ENCODE measurements around the gene SNRPA1. TPM values are rescaled to one million over a fixed set of nuclear protein-coding genes. Genes with fewer than 3 reads are reported as not detected.

SNRPA1 gene
- total and polyA plus RNA-seq, 12 donors = 16.0 to 65.0 (median 30.0) TPM

DNA sequence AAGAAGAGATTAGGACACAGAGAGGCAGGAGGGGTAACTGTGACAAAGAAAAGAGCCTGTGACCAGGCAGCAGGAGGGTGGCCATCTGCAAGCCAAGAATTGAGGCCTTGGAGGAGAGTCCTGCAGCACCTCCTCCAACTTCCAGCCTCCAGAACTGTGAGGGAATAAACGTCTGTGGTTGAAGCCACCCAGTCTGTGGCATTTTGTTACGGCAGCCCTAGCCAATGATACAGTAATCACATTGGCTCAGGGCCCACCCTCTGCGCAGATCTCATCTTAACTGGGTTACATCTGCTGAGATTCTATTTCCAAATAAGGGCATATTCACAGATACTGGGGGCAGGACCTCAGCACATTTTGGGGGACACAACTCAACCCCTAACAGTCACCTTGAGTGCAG is 29.0 kb downstream of the SNRPA1 start:
- no peak overlapping the region for H3K27ac ChIP-seq
- H3K27me3 ChIP-seq = no peaks in the 10 kb centered on the region
- TF ChIP-seq POLR2A (IDR thresholded peaks at IDR 0.05) = no peak
- TF ChIP-seq, protein P1, sequence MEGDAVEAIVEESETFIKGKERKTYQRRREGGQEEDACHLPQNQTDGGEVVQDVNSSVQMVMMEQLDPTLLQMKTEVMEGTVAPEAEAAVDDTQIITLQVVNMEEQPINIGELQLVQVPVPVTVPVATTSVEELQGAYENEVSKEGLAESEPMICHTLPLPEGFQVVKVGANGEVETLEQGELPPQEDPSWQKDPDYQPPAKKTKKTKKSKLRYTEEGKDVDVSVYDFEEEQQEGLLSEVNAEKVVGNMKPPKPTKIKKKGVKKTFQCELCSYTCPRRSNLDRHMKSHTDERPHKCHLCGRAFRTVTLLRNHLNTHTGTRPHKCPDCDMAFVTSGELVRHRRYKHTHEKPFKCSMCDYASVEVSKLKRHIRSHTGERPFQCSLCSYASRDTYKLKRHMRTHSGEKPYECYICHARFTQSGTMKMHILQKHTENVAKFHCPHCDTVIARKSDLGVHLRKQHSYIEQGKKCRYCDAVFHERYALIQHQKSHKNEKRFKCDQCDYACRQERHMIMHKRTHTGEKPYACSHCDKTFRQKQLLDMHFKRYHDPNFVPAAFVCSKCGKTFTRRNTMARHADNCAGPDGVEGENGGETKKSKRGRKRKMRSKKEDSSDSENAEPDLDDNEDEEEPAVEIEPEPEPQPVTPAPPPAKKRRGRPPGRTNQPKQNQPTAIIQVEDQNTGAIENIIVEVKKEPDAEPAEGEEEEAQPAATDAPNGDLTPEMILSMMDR (IDR thresholded peaks at IDR 0.05) = no peak
- no peaks in the 10 kb centered on the region for H3K9me3 ChIP-seq (replicated peaks in 1 of 3)
- peak in 3 of 7 donors; percentile 28 to 67 (median 34) for DNase-seq
- H3K4me1 ChIP-seq (replicated peaks in 1 of 2) = no peaks in the 10 kb centered on the region
- no peak overlapping the region for H3K4me3 ChIP-seq
- WGBS, 4 donors = 41 to 80% (median 54%) methylated on average over 1 to 3 of the region's 3 CpGs
- peaks cover 0 to 18% of the 10 kb centered on the region in 2 donors for H3K36me3 ChIP-seq (replicated peaks in 1 of 2)
- intact Hi-C loops (cut with DNase I) = loop anchor here in 1 of 2 donors (10.0 kb wide), 1 partner anchor 151 kb away; no protein-coding TSS in a partner anchor

DNA sequence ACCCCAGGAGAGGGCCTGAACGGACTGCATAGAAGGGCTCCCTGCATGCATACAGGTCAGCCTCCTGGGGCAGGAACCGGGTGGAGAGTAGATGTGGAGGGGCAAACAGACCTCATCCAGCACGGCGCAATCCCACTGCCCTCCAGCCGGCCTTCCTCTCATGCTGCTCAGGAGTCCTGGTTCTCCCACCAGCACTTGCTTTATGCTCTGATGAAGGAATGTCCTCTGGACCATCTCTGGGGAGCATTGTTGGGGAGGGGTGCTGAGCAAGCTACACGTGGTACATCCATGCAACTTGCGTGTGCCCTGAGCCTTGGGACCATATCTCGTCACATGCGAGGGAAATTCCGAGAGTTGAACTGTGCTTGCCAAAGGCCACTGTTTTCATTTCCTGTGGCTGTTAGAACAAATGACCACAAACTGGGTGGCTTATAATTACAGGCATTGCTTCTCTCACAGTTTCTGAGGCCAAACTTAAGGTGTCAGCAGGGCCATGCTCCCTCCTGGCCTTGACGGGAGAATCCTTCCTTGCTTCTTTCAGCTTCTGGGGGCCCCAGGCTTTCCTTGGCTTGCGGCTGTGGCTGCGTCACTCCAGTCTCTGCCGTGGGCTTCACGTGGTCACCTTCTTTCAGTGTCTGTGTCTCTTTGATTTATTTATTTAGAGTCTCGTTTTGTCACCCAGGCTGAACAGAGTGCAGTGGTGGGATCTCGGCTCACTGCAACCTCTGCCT is 30.0 kb downstream of the SNRPA1 start:
- intact Hi-C loops (cut with DNase I) = loop anchor here in 1 of 2 donors (5.0 to 10.0 kb wide), 2 partner anchors 150 to 248 kb away; no protein-coding TSS in a partner anchor

DNA sequence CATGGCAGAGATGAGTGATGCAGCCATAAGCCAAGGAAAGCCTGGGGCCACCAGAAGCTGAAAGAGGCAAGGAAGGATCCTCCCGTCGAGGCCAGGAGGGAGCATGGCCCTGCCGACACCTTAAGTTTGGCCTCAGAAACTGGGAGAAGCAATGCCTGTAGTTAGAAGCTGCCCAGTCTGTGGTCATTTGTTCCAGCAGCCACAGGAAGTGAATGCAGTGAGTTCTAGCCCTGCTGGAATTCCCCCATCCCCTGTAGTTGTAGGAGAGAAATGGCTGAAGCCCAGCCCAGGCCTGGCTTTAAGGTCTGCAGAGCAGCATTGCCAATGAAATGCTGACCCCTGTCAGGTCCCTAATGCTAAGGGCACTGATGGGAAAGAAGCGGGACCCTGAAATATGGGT is 31.0 kb downstream of the SNRPA1 start:
- Histone ChIP-seq H3K4me1 (replicated peaks in 1 of 2) (no peaks in the 10 kb centered on the region), H3K27ac (no peak overlapping the region), H3K9me3 (replicated peaks in 1 of 3) (no peaks in the 10 kb centered on the region), H3K27me3 (no peaks in the 10 kb centered on the region), H3K4me3 (no peak overlapping the region), H3K36me3 (replicated peaks in 1 of 2) (no peaks in the 10 kb centered on the region)
- TF ChIP-seq, protein P1 (IDR thresholded peaks at IDR 0.05) = no peak
- TF ChIP-seq POLR2A (IDR thresholded peaks at IDR 0.05) = no peak
- 82 to 94% (median 90%) methylated on average over 4 of the region's 4 CpGs for WGBS, 4 donors
- intact Hi-C loops (cut with DNase I) = loop anchor here in 1 of 2 donors (5.0 to 10.0 kb wide), 2 partner anchors 149 to 247 kb away; no protein-coding TSS in a partner anchor
- peak in 1 of 7 donors; percentile 5 for DNase-seq

More for the DNA sequence above, 30.0 kb downstream of the SNRPA1 start:
- 70 to 81% (median 79%) methylated on average over 12 to 17 of the region's 17 CpGs for WGBS, 4 donors
- Histone ChIP-seq H3K27ac (peak overlapping the region in 2 of 5 donors; percentile 38 to 40), H3K36me3 (replicated peaks in 1 of 2) (peaks cover 0 to 8% of the 10 kb centered on the region in 2 donors), H3K4me1 (replicated peaks in 1 of 2) (no peaks in the 10 kb centered on the region), H3K27me3 (no peaks in the 10 kb centered on the region), H3K9me3 (replicated peaks in 1 of 3) (no peaks in the 10 kb centered on the region), H3K4me3 (no peak overlapping the region)
- DNase-seq = peak in 2 of 7 donors; percentile 14 to 24
- TF ChIP-seq, protein P1 (IDR thresholded peaks at IDR 0.05) = no peak
- no peak for TF ChIP-seq POLR2A (IDR thresholded peaks at IDR 0.05)

DNA sequence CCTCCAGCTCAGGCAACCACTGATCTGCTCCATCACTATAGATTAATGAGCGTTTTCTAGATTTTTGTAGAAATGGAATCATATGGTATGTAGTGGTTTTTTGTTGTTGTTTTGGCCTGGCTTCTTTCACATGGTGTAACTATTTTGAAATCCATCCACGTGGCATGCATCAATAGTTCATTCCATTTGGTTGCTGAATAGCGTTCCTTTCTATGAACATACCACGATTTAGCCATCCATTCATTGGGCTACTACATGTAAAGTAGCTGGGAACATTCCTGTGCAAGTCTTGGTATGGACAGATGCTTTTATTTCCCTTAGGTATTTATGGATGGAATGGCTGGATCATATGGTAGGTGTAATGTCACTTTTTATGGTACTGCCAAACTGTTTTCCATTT is 32.5 kb downstream of the SNRPA1 start:
- Histone ChIP-seq H3K36me3 (replicated peaks in 1 of 2) (no peaks in the 10 kb centered on the region), H3K9me3 (replicated peaks in 1 of 3) (no peaks in the 10 kb centered on the region), H3K27me3 (no peaks in the 10 kb centered on the region), H3K4me3 (no peak overlapping the region), H3K27ac (no peak overlapping the region), H3K4me1 (replicated peaks in 1 of 2) (peaks cover 0 to 6% of the 10 kb centered on the region in 2 donors)
- TF ChIP-seq POLR2A (IDR thresholded peaks at IDR 0.05) = no peak
- TF ChIP-seq, protein P1 (IDR thresholded peaks at IDR 0.05) = no peak
- 82 to 86% (median 83%) methylated on average over 4 of the region's 4 CpGs for WGBS, 4 donors
- no peak for DNase-seq
- intact Hi-C loops (cut with DNase I) = loop anchor here in 1 of 2 donors (5.0 to 10.0 kb wide), 2 partner anchors 148 to 245 kb away; no protein-coding TSS in a partner anchor
